Measurements from ENCODE around the gene GDPD5.

GRCh38 chr11:75549370-75549958 lies 23.7 kb upstream of the GDPD5 start:
- TF ChIP-seq CTCF (IDR thresholded peaks at IDR 0.05) (no peak), POLR2A (IDR thresholded peaks at IDR 0.05) (no peak)
